ENCODE results near the gene FAM181A. TPM values are rescaled to one million over a fixed set of nuclear protein-coding genes. Genes with fewer than 3 reads are reported as not detected.

The FAM181A gene
- total RNA-seq, 4 donors from 2014 or later = not detected

GRCh38 chr14:93943930-93944329, 16.8 kb downstream of the FAM181A start:
- ATAC-seq (ENCODE audit: low FRiP score) (no peak), DNase-seq (ENCODE audit: low spot score) (no peak)
- TF ChIP-seq CTCF (IDR thresholded peaks at IDR 0.05) = no peak

GRCh38 chr14:93944348-93945069, 17.4 kb downstream of the FAM181A start:
- no peak for TF ChIP-seq CTCF (IDR thresholded peaks at IDR 0.05)
- ATAC-seq (ENCODE audit: low FRiP score) = no peak

GRCh38 chr14:93945070-93945399, 17.9 kb downstream of the FAM181A start:
- DNase-seq (ENCODE audit: low spot score) (no peak), ATAC-seq (ENCODE audit: low FRiP score) (no peak)
- no peak for TF ChIP-seq CTCF (IDR thresholded peaks at IDR 0.05)

More at GRCh38 chr14:93944348-93945069, 17.4 kb downstream of the FAM181A start:
- no peak for DNase-seq (ENCODE audit: low spot score)

- no peak for DNase-seq (ENCODE audit: low spot score)
- no peak for TF ChIP-seq CTCF (IDR thresholded peaks at IDR 0.05)
- no peak for ATAC-seq (ENCODE audit: low FRiP score)
Observed at GRCh38 chr14:93946104-93946503, 19.0 kb downstream of the FAM181A start.

- no peak for TF ChIP-seq CTCF (IDR thresholded peaks at IDR 0.05)
- no peak for ATAC-seq (ENCODE audit: low FRiP score)
- DNase-seq (ENCODE audit: low spot score) = no peak
Observed at GRCh38 chr14:93946541-93947090, 19.5 kb downstream of the FAM181A start.

GRCh38 chr14:93947282-93947681, 20.1 kb downstream of the FAM181A start:
- DNase-seq (ENCODE audit: low spot score) = no peak
- ATAC-seq (ENCODE audit: low FRiP score) = no peak
- TF ChIP-seq CTCF (IDR thresholded peaks at IDR 0.05) = no peak

- no peak for ATAC-seq (ENCODE audit: low FRiP score)
- TF ChIP-seq CTCF (IDR thresholded peaks at IDR 0.05) = no peak
- DNase-seq (ENCODE audit: low spot score) = no peak
Observed at GRCh38 chr14:93949511-93950075, 22.4 kb downstream of the FAM181A start.

Data from omental fat pad (tissue), 4 donors.